HG03060 (cell line): ENCODE data around the gene TTC27.
"Not testable (repeated sequence)": the region's sequence is repeated elsewhere in the genome, so short reads cannot be mapped to it uniquely, and the experiment has no call there.

Source experiments
- ATAC-seq: cut with Tn5 transposase; IDR thresholded peaks from one replicate; pipeline ENCODE4 v1.9.1; 2021; ENCODE audit warnings: low read depth, moderate number of reproducible peaks; ENCODE audit not compliant: unreplicated experiment

The TTC27 gene

GRCh38 chr2:32750880-32751279 lies 123.0 kb downstream of the TTC27 start:
- no peak for ATAC-seq

- ATAC-seq = no peak
Observed at GRCh38 chr2:32752205-32752604, 124.4 kb downstream of the TTC27 start.

GRCh38 chr2:32752952-32753351 lies 125.1 kb downstream of the TTC27 start:
- no peak for ATAC-seq

GRCh38 chr2:32754676-32755075 lies 126.8 kb downstream of the TTC27 start:
- not testable (repeated sequence) for ATAC-seq

GRCh38 chr2:32755666-32756065 lies 127.8 kb downstream of the TTC27 start:
- no peak for ATAC-seq

GRCh38 chr2:32756074-32756727 lies 128.4 kb downstream of the TTC27 start:
- no peak for ATAC-seq

GRCh38 chr2:32758232-32758631 lies 130.4 kb downstream of the TTC27 start:
- no peak for ATAC-seq

- no peak for ATAC-seq
Observed at GRCh38 chr2:32760628-32761027, 132.8 kb downstream of the TTC27 start.

- no peak for ATAC-seq
Observed at GRCh38 chr2:32768387-32769174, 140.7 kb downstream of the TTC27 start.

GRCh38 chr2:32770360-32770759 lies 142.5 kb downstream of the TTC27 start:
- ATAC-seq = no peak

GRCh38 chr2:32772638-32773447 lies 145.0 kb downstream of the TTC27 start:
- no peak for ATAC-seq

GRCh38 chr2:32773448-32773808 lies 145.6 kb downstream of the TTC27 start:
- ATAC-seq = no peak

GRCh38 chr2:32775954-32776353 lies 148.1 kb downstream of the TTC27 start:
- ATAC-seq = no peak

- no peak for ATAC-seq
Observed at GRCh38 chr2:32777714-32778113, 149.9 kb downstream of the TTC27 start.

GRCh38 chr2:32780961-32781360 lies 153.1 kb downstream of the TTC27 start:
- ATAC-seq = no peak

GRCh38 chr2:32783469-32783868 lies 155.6 kb downstream of the TTC27 start:
- no peak for ATAC-seq

GRCh38 chr2:32783933-32784332 lies 156.1 kb downstream of the TTC27 start:
- ATAC-seq = no peak

GRCh38 chr2:32787207-32787606 lies 159.4 kb downstream of the TTC27 start:
- no peak for ATAC-seq

- ATAC-seq = no peak
Observed at GRCh38 chr2:32788114-32788513, 160.3 kb downstream of the TTC27 start.

GRCh38 chr2:32792416-32792815 lies 164.6 kb downstream of the TTC27 start:
- ATAC-seq = no peak

- ATAC-seq = no peak
Observed at GRCh38 chr2:32798829-32799228, 171.0 kb downstream of the TTC27 start.
